Breast epithelium (tissue), 4 donors: Measurements from ENCODE around the gene ELAVL1. TPM values are rescaled to one million over a fixed set of nuclear protein-coding genes. Genes with fewer than 3 reads are reported as not detected.
"Not testable (repeated sequence)": the region's sequence is repeated elsewhere in the genome, so short reads cannot be mapped to it uniquely, and the experiment has no call there.

Experiments used
- DNase-seq, 2 donors: peaks; one replicate each; pipeline ENCODE4 v3.0.0-alpha.2; 2019; ENCODE audit warnings: low spot score in 2 of 2
- H3K27ac ChIP-seq, 2 donors: fragments of 200-600 bp; sonication (generic) in 1 of 2; one replicate each; pipeline ENCODE4 v1.5.1; 2016 to 2019; ENCODE audit warnings: mild to moderate bottlenecking in 1 of 2
- H3K27me3 ChIP-seq, 2 donors: fragments of 200-600 bp; sonication (generic) in 1 of 2; one replicate each; pipeline versions ENCODE4 v1.5.1 to v1.6.0; 2017 to 2019; ENCODE audit warnings: control low read depth in 1 of 2, mild to moderate bottlenecking in 1 of 2
- H3K36me3 ChIP-seq: fragments of 200-600 bp; one replicate; pipeline ENCODE4 v1.5.1; 2019
- H3K4me1 ChIP-seq, 2 donors: fragments of 200-600 bp; sonication (generic); one replicate each; pipeline ENCODE4 v1.5.1; 2016 to 2019; ENCODE audit warnings: control low read depth in 1 of 2
- H3K4me3 ChIP-seq, 3 donors: fragments of 200-600 bp; sonication (generic); 1 replicate in 2 of 3; 2 replicates in 1 of 3; pipeline ENCODE4 v1.5.1; 2016 to 2019; ENCODE audit warnings: mild to moderate bottlenecking in 3 of 3, moderate library complexity in 2 of 3
- H3K9me3 ChIP-seq, 2 donors: fragments of 200-600 bp; sonication (generic) in 1 of 2; one replicate each; pipeline ENCODE4 v1.5.1; 2016 to 2019; ENCODE audit warnings: control low read depth in 1 of 2
- CTCF ChIP-seq, 3 donors: fragments of 450-650 bp; IDR thresholded peaks; one replicate each; pipeline ENCODE4 v1.5.1; 2016 to 2017; ENCODE audit warnings: antibody characterized with exemption in 3 of 3, mild to moderate bottlenecking in 3 of 3, moderate library complexity in 3 of 3
- POLR2A ChIP-seq: fragments of 450-650 bp; IDR thresholded peaks from one replicate; pipeline ENCODE4 v1.6.1; 2016; ENCODE audit warnings: antibody characterized with exemption, mild to moderate bottlenecking, moderate library complexity
- POLR2AphosphoS5 ChIP-seq, 3 donors: sonication (generic); formaldehyde crosslinking; IDR thresholded peaks; one replicate each; pipeline ENCODE4 v1.6.1; 2017; ENCODE audit warnings: antibody characterized with exemption in 3 of 3
- intact Hi-C: fragments of 100-400 bp; cut with DNase I; formaldehyde crosslinking; loops from one replicate; pipeline ENCODE4 v1.15.1; 2023; ENCODE audit warnings: low total_unique reads
- total RNA-seq, 3 donors: library from RNA; depleted of rRNA; stranded (reverse); fragments of >200 nt; gene quantifications; one replicate each; pipeline ENCODE4 v1.1.0, GENCODE V29; 2016

Gene ELAVL1
- total RNA-seq, 3 donors from 2014 or later = 28.6 to 30.8 (median 29.7) TPM

GRCh38 chr19:8039231-8039630, 33.8 kb upstream of the ELAVL1 start:
- Histone ChIP-seq H3K4me1 (no peaks in the 10 kb centered on the region), H3K36me3 (no peaks in the 10 kb centered on the region), H3K4me3 (no peak overlapping the region), H3K27ac (no peak overlapping the region), H3K27me3 (no peaks in the 10 kb centered on the region), H3K9me3 (no peaks in the 10 kb centered on the region)
- TF ChIP-seq POLR2A = no peak
- no peak for TF ChIP-seq POLR2AphosphoS5 (IDR thresholded peaks at IDR 0.05)
- TF ChIP-seq CTCF (IDR thresholded peaks at IDR 0.05) = no peak
- DNase-seq = no peak
- intact Hi-C loops = no loop called here

GRCh38 chr19:8038815-8039214, 33.4 kb upstream of the ELAVL1 start:
- Histone ChIP-seq H3K9me3 (no peaks in the 10 kb centered on the region), H3K27me3 (no peaks in the 10 kb centered on the region), H3K4me1 (no peaks in the 10 kb centered on the region), H3K27ac (no peak overlapping the region), H3K36me3 (no peaks in the 10 kb centered on the region), H3K4me3 (no peak overlapping the region)
- TF ChIP-seq CTCF (IDR thresholded peaks at IDR 0.05) (no peak), POLR2AphosphoS5 (IDR thresholded peaks at IDR 0.05) (no peak), POLR2A (no peak)
- intact Hi-C loops = no loop called here
- DNase-seq = no peak

- TF ChIP-seq POLR2A = no peak
- no peak for TF ChIP-seq POLR2AphosphoS5 (IDR thresholded peaks at IDR 0.05)
- no peak for TF ChIP-seq CTCF (IDR thresholded peaks at IDR 0.05)
- Histone ChIP-seq H3K4me1 (no peaks in the 10 kb centered on the region), H3K27ac (no peak overlapping the region), H3K27me3 (no peaks in the 10 kb centered on the region), H3K36me3 (no peaks in the 10 kb centered on the region), H3K9me3 (no peaks in the 10 kb centered on the region), H3K4me3 (no peak overlapping the region)
- no peak for DNase-seq
- intact Hi-C loops = no loop called here
Observed at GRCh38 chr19:8036434-8037099, 31.1 kb upstream of the ELAVL1 start.

- Histone ChIP-seq H3K4me1 (no peaks in the 10 kb centered on the region), H3K27me3 (no peaks in the 10 kb centered on the region), H3K4me3 (no peak overlapping the region), H3K27ac (no peak overlapping the region), H3K9me3 (no peaks in the 10 kb centered on the region), H3K36me3 (no peaks in the 10 kb centered on the region)
- intact Hi-C loops = no loop called here
- no peak for DNase-seq
- TF ChIP-seq POLR2A = no peak
- no peak for TF ChIP-seq POLR2AphosphoS5 (IDR thresholded peaks at IDR 0.05)
- no peak for TF ChIP-seq CTCF (IDR thresholded peaks at IDR 0.05)
Observed at GRCh38 chr19:8034178-8034525, 28.7 kb upstream of the ELAVL1 start.

- intact Hi-C loops, DNase-seq, H3K27me3 ChIP-seq, H3K36me3 ChIP-seq, H3K9me3 ChIP-seq, H3K4me1 ChIP-seq, H3K27ac ChIP-seq, H3K4me3 ChIP-seq: not testable (repeated sequence)
Observed at GRCh38 chr19:8033287-8034177, 28.1 kb upstream of the ELAVL1 start.
